ENCODE results near the gene SHROOM1. TPM values are rescaled to one million over a fixed set of nuclear protein-coding genes. Genes with fewer than 3 reads are reported as not detected.

The SHROOM1 gene
- total RNA-seq (10 to 100 TPM in 1 of 9 donors, 1 to 10 TPM in 8; 1.9 to 10.3 (median 5.2) TPM), polyA plus RNA-seq (10 to 100 TPM in 1 of 3 donors, 1 to 10 TPM in 2; 1.3 to 18.3 (median 6.7) TPM)
- long read RNA-seq, donor 1 = 0 reads
- long read RNA-seq, donor 2 = 0 reads
- long read RNA-seq, donor 3 = 0 reads
- long read RNA-seq, donor 4, partial matches to known transcripts = 1 of 1 reads
- long read RNA-seq, donor 4, other reads (novel, unspliced or antisense) = 0 of 1 reads
- long read RNA-seq, donor 5, partial matches to known transcripts = 4 of 16 reads
- long read RNA-seq, donor 5, other reads (novel, unspliced or antisense) = 8 of 16 reads
- long read RNA-seq, donor 6, partial matches to known transcripts = 1 of 1 reads
- long read RNA-seq, donor 6, other reads (novel, unspliced or antisense) = 0 of 1 reads
- long read RNA-seq, donor 7 = 0 reads
- long read RNA-seq, donor 8 = 0 reads
- long read RNA-seq, donor 9 = 0 reads
- long read RNA-seq, donor 10 = 0 reads

GRCh38 chr5:132830436-132831094, at the start of gene SHROOM1:
Gene SHROOM1, minus strand, starts transcription at chr5:132830647. Its CDS starts 4,507 bp downstream, at chr5:132826140.
- TF ChIP-seq CTCF (IDR thresholded peaks at IDR 0.05) = no peak
- TF ChIP-seq POLR2A (IDR thresholded peaks at IDR 0.05) = no peak
- intact Hi-C loops (cut with DNase I) = loop anchor here in 1 of 2 donors (5.0 kb wide), 1 partner anchor 37 kb away; the partner anchor contains the start of genes GDF9 and UQCRQ
- Histone ChIP-seq H3K27ac (peak within 1 kb of the TSS in 3 of 5 donors; percentile 50 to 81 (median 73)), H3K4me3 (peak within 1 kb of the TSS in 3 of 4 donors; percentile 25 to 81 (median 50)), H3K36me3 (replicated peaks in 1 of 2) (no peaks in the 10 kb centered on the region), H3K27me3 (no peaks in the 10 kb centered on the region), H3K9me3 (replicated peaks in 1 of 3) (no peaks in the 10 kb centered on the region), H3K4me1 (replicated peaks in 1 of 2) (peaks cover 6 to 7% of the 10 kb centered on the region in 2 donors)
- WGBS, 4 donors = 5 to 42% (median 15%) methylated on average over 6 to 78 of the region's 78 CpGs
- DNase-seq = peak in 6 of 7 donors; percentile 45 to 59 (median 50)

- peak in 1 of 7 donors; percentile 33 for DNase-seq
- no peak overlapping the region for H3K27ac ChIP-seq
- TF ChIP-seq CTCF (IDR thresholded peaks at IDR 0.05) = no peak
- no peak for TF ChIP-seq POLR2A (IDR thresholded peaks at IDR 0.05)
- no peaks in the 10 kb centered on the region for H3K9me3 ChIP-seq (replicated peaks in 1 of 3)
- no peaks in the 10 kb centered on the region for H3K27me3 ChIP-seq
- H3K36me3 ChIP-seq (replicated peaks in 1 of 2) = peaks cover 0 to 68% of the 10 kb centered on the region in 2 donors
- 71 to 79% (median 72%) methylated on average over 3 of the region's 3 CpGs for WGBS, 4 donors
- H3K4me1 ChIP-seq (replicated peaks in 1 of 2) = no peaks in the 10 kb centered on the region
- intact Hi-C loops (cut with DNase I) = no loop called here
- H3K4me3 ChIP-seq = no peak overlapping the region
Measured at GRCh38 chr5:132877938-132878337, 47.5 kb upstream of the SHROOM1 start.

- H3K27me3 ChIP-seq = no peaks in the 10 kb centered on the region
- H3K4me3 ChIP-seq = no peak overlapping the region
- 70 to 77% (median 75%) methylated on average over 2 of the region's 2 CpGs for WGBS, 4 donors
- no peak for DNase-seq
- TF ChIP-seq CTCF (IDR thresholded peaks at IDR 0.05) = no peak
- TF ChIP-seq POLR2A (IDR thresholded peaks at IDR 0.05) = no peak
- no peaks in the 10 kb centered on the region for H3K9me3 ChIP-seq (replicated peaks in 1 of 3)
- no peaks in the 10 kb centered on the region for H3K4me1 ChIP-seq (replicated peaks in 1 of 2)
- H3K36me3 ChIP-seq (replicated peaks in 1 of 2) = peaks cover 0 to 64% of the 10 kb centered on the region in 2 donors
- H3K27ac ChIP-seq = no peak overlapping the region
- intact Hi-C loops (cut with DNase I) = no loop called here
Measured at GRCh38 chr5:132877466-132877865, 47.0 kb upstream of the SHROOM1 start.

- Histone ChIP-seq H3K4me3 (no peak overlapping the region), H3K27me3 (no peaks in the 10 kb centered on the region), H3K9me3 (replicated peaks in 1 of 3) (no peaks in the 10 kb centered on the region), H3K27ac (no peak overlapping the region), H3K4me1 (replicated peaks in 1 of 2) (no peaks in the 10 kb centered on the region), H3K36me3 (replicated peaks in 1 of 2) (peaks cover 0 to 58% of the 10 kb centered on the region in 2 donors)
- intact Hi-C loops (cut with DNase I) = no loop called here
- DNase-seq = no peak
- WGBS, 4 donors = 88 to 92% (median 91%) methylated on average over 1 of the region's 1 CpG
- TF ChIP-seq POLR2A (IDR thresholded peaks at IDR 0.05) = no peak
Measured at GRCh38 chr5:132876020-132876759, 45.7 kb upstream of the SHROOM1 start.
